NCI-H1436 treated with DMSO at 0.1 percent for 48 hours (cell line): ENCODE results near the gene MYT1.
"Not testable (repeated sequence)": the region's sequence is repeated elsewhere in the genome, so short reads cannot be mapped to it uniquely, and the experiment has no call there.

Experiments used
- DNase-seq: peaks from one replicate; lab custom pipeline; 2025; lab: John Stamatoyannopoulos, UW

The MYT1 gene

GRCh38 chr20:64277571-64278316 lies 113.5 kb downstream of the MYT1 start:
- no peak for DNase-seq

- no peak for DNase-seq
Measured at GRCh38 chr20:64278317-64278681, 114.0 kb downstream of the MYT1 start.

DNA sequence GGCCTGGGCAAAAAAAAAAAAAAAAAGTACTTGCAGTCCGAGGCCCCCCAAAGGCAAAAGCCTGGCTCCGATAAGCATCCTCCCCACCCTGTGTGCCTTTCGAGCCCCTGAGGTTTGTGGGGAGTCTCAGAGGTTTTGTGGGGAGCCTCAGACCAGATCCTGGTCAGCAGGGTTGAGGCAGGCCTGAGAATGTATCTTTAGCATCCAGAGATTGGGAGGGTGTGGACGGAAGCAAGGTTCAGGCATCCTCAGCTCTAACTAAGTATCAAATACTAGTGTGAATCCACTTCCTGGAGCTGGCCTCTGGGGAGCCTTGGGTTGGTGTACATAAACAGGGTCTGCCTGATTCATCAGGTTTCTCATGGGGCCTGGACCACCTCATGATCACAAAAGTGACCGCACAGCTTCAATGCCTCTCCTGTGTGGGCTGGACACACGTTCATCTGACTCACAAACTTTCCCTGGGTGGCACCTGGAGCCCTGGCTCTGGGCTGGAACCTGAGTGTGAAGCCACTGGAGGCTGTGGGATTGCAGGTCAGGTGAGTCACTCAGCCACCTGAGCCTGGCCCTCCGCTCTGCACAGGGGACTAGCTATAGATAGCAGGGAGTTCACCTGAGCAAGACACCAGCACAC lies 115.7 kb downstream of the MYT1 start:
- DNase-seq: no peak

DNA sequence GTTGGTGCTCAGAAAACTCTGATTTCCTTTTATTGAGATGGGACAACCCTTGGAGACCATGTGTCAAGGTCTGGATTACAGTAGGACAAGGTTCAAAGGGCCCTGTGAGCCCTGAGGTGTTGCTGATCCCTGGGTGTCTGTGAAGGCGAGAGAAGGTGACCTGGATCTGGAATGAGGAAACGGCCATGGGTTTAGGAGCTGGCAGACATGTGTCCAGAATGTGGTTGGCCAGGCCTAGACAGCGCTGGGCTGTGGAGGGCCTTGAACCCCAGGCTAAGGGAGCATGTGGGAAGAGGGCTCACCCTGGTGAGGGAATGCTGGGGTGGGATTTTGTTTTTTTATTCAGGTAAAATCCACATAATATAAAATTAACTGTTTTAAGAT lies 116.2 kb downstream of the MYT1 start:
- no peak for DNase-seq

DNA sequence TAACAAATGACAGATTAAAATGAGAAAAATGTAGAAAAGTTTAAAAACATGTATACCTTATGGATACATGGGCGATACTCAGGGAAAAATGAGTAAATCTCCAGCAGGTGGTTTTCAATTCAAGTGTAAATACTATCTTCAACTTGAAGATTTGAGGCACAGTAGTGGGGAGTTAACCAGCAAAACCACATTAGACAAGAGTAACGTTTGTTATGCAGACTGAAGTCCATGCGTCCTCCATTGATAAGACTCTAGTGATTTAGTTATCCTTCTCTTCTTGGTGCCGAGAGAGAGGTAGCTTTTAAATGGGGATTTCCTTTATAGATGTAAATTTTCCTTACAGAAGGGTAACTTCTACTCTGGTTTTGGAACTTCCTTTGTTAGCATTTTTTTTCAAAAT lies 119.4 kb downstream of the MYT1 start:
- DNase-seq: no peak

DNA sequence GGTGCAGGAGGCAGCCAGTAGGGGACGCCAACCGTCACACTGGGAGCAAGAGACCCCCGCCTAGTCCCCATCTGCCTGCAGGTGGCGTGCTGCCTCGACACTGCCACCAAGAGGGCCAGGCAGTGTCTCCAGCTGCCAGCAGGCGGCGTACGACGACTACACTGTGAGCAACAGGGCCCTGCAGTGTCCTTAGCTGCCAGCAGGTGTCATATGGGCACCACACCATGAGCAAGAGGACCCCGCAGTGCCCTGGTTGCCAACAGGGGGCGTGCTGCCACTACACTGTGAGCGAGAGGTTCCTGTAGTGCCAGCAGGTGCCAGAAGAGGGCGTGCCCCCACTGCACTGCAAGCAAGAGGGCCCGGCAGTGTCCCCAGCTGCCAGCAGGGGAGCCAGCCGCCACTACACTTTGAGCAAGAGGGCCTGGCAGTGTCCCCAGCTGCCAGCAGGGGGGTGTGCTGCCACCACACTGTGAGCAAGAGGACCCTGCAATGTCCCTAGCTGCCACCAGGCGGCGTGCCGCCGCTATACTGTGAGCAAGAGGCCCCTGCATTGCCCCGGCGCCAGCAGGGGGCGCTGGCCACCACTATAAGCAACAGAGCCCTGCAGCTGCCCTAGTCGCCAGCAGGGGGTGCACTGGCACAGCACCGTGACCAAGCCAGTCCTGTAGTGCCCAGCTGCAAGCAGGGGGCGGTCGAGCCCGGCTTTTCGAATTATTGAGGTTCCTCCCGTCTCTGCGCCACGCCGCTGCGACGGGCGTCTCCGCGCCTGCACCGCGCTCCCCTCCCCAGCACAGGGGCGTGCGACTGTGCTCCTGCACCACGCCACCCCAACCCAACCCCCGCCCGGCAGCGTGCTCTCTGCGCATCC lies 121.6 kb downstream of the MYT1 start:
- DNase-seq: not testable (repeated sequence)

DNA sequence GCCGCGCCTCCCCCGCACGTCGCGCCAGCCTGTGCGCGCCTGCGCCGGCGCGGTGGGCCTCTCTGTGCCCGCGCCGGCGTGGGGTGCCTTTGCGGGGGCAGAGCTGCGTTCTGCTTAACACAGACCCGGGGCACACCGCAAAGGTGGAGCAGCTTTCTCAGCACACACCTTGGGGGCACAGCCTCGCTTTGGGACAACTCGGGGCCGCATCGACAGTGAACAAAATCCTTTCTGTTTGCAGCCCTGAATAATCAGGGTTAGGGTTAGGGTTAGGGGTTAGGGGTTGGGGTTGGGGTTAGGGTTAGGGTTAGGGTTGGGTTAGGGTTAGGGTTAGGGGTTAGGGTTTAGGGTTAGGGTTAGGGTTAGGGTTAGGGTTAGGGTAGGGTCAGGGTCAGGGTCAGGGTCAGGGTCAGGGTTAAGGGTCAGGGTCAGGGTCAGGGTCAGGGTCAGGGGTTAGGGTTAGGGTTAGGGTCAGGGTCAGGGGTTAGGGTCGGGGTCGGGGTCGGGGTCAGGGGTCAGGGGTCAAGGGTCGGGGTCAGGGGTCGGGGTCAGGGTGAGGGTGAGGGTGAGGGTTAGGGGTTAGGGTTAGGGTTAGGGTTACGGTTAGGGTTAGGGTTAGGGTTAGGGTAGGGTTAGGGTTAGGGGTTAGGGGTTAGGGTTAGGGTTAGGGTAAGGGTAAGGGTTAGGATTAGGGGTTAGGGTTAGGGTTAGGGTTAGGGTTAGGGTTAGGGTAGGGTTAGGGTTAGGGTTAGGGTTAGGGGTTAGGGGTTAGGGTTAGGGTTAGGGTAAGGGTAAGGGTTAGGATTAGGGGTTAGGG lies 122.4 kb downstream of the MYT1 start:
- DNase-seq: not testable (repeated sequence)

- not testable (repeated sequence) for DNase-seq
Measured at GRCh38 chr20:64287264-64287590, 123.0 kb downstream of the MYT1 start.
